Adipose tissue (tissue), 3 donors: ENCODE measurements around the gene IL2RA. TPM values are rescaled to one million over a fixed set of nuclear protein-coding genes. Genes with fewer than 3 reads are reported as not detected.
"Not testable (repeated sequence)": the region's sequence is repeated elsewhere in the genome, so short reads cannot be mapped to it uniquely, and the experiment has no call there.

ENCODE experiments used
- H3K27ac ChIP-seq: one replicate; pipeline ENCODE4 v1.5.1; 2013; ENCODE audit warnings: low read depth, low read length
- WGBS, 3 donors: extraction: QIAGEN DNeasy Blood & Tissue Kit; methylation state at CpG; one replicate each; pipeline ENCODE4 v1.1.7; 2013; 5-methylcytosine and 5-hydroxymethylcytosine counted together
- polyA plus RNA-seq, 3 donors: library from polyadenylated mRNA; stranded (reverse); fragments of 200-250 nt; gene quantifications; one replicate each; pipeline ENCODE4 v1.2.3, GENCODE V29; 2013
- donor health status: healthy with polysubstance abuse.
- donor health status: Bipolar disorder and iron deficiency.
- donor health status: healthy.

Gene IL2RA
- polyA plus RNA-seq, 3 donors, result 0.62 to 2.4 (median 0.68) TPM

DNA sequence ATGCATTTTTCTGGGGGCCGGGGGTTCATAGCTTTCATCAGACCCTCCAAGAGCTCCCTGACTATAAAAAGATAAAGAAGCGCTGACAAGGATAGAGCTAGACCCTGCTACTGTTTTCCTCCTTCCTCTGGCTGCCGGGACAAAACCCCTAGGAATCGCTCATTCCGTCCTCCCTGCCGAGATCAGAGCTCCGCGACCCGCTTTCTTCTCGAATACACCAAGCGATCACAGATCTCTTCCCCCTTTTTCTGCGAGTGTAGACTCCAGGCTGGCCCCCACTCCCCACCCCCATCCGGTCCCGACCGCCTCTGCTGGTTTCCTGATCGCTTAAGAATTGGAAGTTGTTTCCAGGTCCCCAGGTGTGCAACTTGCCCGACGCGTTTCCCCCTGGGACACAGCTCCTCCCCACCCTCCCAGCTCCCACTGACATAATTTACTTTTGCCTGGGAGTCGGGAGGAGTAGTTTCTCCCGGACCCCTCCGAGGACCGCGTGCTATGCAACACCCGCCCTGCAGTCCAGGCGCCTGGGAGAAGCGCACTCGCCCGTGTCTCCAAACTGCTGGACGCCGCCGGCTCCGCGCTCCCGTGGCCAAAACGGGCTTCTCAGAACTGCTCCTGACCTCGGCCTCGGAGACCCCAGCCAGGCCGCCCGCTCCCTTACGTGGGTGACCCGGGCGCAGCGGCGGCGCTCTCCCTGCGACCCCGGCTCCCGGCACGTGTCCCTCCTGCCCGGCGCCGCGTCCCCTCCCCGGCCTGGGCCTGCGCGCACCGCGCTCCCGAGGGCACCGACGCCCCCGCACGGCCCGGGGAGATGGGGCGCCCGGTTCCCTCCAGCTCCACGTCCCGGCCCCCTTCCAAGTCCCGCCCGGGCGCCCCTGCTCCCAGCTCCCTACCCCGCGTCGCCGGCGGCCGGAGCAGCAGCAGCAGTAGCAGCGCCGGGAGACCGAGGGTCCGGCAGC lies 85.4 kb downstream of the IL2RA start:
- WGBS, 3 donors, result 1 to 2% (median 1%) methylated on average over 50 to 82 of the region's 82 CpGs
- peak overlapping the region; percentile 74 for H3K27ac ChIP-seq

DNA sequence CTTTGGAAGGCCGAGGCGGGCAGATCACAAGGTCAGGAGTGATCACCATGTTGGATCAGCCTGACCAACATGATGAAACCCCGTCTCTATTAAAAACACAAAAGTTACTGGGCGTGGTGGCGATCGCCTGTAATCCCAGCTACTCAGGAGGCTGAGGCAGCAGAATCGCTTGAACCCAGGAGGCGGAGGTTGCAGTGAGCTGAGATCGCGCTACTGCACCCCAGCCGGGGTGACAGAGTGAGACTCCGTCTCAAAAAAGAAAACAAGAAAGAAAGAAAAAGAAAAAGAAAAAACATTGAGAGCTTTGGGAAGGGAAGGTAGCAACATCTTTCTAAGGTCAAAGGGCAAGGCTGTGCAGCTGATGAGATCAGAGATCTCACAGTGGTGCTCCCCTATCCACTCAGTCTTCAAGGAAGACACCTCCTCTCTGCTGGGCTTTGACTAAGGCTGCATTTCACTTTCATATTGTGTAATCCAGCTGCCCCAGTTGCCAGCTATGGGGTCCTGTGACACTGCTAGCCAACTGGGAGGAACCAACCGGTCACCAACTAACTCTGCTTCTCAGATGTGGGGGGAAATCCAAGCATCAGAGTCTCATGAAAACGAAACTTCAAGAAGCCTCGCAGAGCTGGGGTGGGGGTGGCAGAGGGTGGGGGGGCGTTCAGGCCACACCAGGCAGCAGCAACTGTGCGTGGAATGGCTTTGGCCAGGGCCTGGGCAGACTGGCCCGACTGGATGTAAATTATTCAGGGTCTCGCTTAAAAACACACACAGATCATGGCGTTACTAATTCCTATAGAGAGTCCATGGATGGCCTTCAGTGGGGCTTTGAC lies 86.3 kb downstream of the IL2RA start:
- no peak overlapping the region for H3K27ac ChIP-seq
- 63 to 72% (median 66%) methylated on average over 20 of the region's 20 CpGs for WGBS, 3 donors

DNA sequence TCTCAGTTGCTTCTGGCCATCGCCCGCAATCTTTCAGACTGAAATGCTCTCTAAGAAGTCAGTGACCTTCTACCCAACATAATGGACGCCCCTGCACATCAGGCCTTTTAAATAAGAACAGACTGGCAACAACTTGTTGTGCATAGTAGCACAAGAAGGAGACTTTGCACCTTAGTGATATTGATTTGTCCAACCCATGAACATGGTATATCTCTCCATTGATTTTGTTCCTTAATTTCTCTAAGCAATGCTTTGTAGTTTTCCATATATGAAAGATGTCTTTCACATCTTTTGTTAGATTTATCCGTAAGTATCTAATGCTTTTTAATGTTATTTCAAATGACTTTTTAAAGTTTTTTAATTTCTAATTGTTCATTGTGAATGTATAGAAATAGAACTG lies 89.1 kb downstream of the IL2RA start:
- H3K27ac ChIP-seq, result no peak overlapping the region

DNA sequence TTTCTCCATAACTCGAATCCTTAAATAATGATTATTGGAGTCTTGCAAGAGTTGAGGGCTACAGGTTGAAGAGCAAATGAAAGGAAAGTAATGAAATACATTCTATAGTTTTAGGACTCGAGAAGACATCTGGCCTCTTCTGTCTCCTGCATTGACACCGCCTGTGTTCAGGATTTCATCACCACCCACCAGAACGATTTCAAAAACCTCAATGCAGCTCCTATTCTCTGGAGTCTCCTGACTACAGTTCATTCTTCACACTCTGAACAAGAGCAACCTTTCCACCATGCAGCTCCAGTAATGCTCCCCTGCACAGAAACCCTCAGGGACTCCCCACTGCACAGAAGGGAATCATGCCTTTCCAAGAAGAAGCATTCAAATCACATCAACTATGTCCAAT lies 90.3 kb downstream of the IL2RA start:
- no peak overlapping the region for H3K27ac ChIP-seq
- 36 to 69% (median 36%) methylated on average over 4 of the region's 4 CpGs for WGBS, 3 donors

More for the DNA sequence above, 89.1 kb downstream of the IL2RA start:
- 72 to 98% (median 97%) methylated on average over 4 of the region's 4 CpGs for WGBS, 3 donors

DNA sequence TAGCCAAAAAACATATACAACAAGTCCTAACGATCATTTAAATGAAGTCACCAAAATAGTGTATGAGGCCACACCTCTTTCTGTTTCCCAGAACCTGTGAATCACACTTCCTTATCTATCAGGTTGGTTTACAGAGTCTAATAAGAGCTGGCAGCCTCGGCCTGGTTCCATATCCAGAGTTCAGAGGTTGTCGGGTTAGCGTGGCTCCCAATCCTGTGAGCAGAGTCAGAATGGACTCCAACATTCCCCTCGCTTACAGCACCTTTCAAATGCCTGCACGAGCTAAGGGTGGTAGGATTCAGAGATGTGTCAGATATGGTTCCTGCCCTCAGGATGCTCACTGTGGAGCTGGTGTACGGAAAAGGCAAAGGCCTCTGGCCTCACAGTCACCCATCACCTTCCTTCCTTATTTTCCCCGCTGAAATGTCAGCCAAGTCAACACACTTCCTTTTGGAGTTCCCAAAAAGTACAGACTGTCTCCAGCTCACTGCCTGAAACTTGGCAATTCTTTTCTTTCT lies 90.8 kb downstream of the IL2RA start:
- no peak overlapping the region for H3K27ac ChIP-seq
- 27 to 56% (median 50%) methylated on average over 8 of the region's 8 CpGs for WGBS, 3 donors

DNA sequence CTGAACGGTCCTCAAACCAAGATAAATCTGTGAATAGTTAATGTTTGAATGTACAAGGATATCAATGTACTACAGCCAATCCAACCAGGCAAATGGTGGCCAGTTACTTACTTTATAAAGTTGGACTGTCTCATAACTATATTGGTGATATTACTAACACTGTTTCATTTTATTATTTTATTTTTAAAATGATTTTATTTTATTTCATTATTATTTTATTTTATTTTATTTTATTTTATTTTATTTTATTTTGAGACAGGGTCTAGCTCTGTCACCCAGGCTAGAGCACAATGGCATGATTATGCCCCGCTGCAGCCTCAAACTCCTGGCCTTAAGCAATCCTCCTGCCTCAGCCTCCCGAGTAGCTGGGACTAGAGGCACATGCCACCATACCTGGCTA lies 91.6 kb downstream of the IL2RA start:
- 76 to 99% (median 93%) methylated on average over 3 of the region's 3 CpGs for WGBS, 3 donors
- H3K27ac ChIP-seq, result no peak overlapping the region

DNA sequence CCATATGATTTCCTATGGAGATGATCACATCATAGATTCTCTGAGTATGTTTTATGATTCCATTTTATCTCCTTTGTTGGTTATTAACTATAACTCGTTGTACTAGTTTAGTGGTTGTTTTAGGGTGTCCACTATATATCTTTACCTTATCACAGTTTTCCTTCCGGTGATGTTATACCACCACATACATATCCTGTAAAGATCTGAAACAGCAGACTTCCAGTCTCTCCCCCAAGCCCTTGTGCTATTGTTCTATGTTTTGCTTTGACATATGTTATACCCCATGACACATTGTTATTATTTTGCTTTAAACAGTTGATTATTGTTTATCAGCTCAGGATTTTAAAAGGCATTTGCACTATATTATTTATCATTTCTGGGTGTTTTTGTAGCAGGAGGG lies 92.1 kb downstream of the IL2RA start:
- 79 to 96% (median 89%) methylated on average over 2 of the region's 2 CpGs for WGBS, 3 donors
- H3K27ac ChIP-seq, result no peak overlapping the region

DNA sequence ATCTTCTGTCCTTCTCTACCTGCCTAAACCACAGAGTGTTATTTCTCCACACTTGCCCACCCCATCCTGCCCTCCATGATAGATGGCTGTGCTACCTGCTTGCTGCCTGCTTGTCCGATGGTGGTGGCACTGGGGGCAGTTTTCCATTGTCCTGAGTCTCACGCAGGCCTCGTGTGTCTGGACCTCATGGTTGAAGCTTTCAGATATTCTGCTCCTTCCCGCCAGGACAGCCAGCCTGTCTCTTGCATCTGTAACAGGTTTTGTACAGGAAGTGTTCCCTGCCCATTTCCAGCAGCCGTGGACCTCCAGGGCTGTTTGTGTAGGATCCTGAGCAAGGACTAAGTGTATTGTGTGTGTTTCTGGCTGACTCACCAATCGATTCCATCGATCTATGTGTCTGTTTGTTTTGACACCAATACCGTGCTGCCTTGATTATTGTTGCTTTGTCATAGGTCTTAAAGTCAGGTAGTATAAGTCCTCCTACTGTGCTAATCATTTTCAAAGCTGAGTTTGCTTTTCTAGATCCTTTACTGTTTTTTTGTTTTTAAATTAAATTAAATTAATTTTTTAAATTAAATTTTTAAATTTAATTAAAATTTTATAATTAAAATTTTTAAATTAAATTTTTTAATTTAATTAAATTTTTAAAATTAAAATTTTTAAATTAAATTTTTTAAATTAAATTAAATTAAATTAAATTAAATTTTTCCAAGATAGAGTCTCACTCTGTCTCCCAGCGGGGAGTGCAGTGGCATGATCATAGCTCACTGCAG lies 93.3 kb downstream of the IL2RA start:
- H3K27ac ChIP-seq, result no peak overlapping the region
- WGBS, 3 donors, result 62 to 95% (median 93%) methylated on average over 9 of the region's 9 CpGs

DNA sequence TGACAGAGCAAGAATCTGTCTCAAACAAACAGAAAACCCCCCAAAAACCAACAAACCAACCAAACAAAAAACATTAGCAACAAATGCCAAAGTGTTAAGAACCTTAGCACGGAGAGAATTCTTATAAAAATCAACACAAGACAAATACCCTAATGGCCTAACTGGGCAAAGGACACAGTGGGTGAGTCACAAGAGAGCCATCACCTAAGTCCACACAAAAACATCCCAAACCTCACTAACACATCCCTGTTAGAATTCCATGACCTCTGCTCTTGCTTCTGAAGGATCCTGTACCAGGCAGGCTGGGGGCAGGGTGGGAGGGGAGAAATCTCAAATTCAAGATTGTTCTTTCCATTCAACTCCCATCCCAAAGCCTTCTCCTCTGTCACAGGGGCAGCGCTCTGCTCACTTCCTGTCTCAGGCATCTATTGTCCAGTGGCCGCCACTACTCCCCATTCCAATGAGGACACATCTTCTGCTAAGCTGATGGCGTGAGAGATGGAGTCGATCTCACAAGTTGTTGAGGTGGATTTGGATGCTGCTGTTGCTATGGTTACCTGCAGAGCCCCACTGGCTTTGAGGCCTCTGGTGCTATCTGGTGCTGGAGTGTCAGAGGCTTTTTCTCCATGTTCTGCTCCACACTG lies 94.0 kb downstream of the IL2RA start:
- no peak overlapping the region for H3K27ac ChIP-seq
- 81 to 96% (median 91%) methylated on average over 5 of the region's 5 CpGs for WGBS, 3 donors

DNA sequence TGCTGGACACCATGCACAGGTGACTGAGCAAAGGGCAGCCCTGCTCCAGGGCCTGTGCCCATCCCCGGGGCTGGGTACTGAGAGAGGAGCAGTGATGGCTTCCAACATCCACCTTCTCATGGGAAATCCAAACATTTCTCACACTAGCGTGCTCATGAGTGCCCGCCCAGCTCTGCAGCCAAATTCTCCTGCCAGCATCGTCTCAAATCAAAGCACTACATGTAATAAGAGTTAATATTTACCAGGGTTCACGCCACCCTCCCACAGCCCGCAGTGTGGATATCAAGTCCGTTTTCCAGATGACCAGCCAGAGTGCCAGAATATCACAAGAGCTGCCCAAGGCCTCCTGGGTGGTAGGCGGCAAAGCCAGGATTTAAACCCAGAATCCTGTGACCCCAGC lies 96.9 kb downstream of the IL2RA start:
- WGBS, 3 donors, result 27 to 93% (median 79%) methylated on average over 8 of the region's 8 CpGs
- H3K27ac ChIP-seq, result no peak overlapping the region

DNA sequence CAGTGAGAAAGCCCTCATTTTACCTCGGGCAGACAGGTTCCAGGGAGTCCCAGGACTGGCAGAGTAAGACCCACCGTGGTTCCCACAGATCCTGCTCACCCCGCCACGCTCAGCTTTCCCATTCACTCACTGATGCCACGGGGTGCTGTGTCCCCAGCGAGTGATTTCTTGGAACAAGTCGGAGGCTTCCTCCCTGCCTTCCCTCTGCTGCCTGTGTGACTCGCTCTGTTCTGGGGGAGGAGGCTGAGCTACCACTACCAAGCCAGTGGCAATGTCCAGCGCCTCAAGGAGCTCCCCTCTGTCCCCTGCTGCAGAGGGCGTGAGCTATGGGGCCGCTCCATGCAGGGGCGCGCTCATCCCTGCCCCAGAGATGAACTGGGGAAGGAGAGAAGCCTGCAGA lies 97.4 kb downstream of the IL2RA start:
- no peak overlapping the region for H3K27ac ChIP-seq
- WGBS, 3 donors, result 90 to 96% (median 94%) methylated on average over 13 of the region's 13 CpGs

DNA sequence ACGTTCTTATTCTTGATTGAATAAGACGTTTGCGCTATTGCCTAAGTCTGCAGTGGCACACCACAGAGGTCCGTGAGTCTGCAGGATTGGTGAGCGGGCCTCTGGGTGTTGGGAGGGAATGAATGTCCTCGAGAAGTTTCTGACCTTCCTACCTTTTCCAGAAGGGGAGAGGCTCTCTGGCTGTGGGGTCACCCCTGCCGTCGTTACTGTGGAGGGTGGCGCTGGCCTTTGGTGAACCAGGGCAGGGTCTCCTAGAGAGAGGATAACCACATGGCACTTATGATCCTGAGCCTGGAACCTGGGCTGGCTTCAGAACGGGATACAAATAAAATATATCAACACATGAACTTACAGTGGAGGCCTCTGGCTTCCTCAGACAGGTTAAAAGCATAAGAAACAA lies 98.6 kb downstream of the IL2RA start:
- H3K27ac ChIP-seq, result no peak overlapping the region
- WGBS, 3 donors, result 82 to 91% (median 84%) methylated on average over 10 of the region's 10 CpGs

DNA sequence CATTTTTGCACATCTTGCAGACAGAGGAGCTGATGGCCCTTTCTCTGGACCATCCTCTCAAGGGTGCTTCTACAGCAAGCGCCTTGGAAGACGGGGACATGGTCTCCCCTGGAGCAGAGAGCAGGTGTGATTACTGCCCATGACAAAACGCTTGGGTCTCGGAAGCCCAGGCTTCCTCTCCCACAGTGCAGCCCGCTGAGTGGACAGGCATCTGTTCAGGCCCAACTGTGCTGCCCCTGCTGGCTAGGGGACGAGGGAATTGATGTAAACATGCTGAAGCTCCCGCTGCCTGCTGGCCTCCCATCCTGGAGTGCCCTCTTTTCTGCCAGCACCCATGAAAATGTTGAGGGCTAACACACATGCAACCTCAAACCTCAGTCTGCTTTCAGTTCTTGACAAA lies 99.1 kb downstream of the IL2RA start:
- 87 to 94% (median 88%) methylated on average over 7 of the region's 7 CpGs for WGBS, 3 donors
- no peak overlapping the region for H3K27ac ChIP-seq

DNA sequence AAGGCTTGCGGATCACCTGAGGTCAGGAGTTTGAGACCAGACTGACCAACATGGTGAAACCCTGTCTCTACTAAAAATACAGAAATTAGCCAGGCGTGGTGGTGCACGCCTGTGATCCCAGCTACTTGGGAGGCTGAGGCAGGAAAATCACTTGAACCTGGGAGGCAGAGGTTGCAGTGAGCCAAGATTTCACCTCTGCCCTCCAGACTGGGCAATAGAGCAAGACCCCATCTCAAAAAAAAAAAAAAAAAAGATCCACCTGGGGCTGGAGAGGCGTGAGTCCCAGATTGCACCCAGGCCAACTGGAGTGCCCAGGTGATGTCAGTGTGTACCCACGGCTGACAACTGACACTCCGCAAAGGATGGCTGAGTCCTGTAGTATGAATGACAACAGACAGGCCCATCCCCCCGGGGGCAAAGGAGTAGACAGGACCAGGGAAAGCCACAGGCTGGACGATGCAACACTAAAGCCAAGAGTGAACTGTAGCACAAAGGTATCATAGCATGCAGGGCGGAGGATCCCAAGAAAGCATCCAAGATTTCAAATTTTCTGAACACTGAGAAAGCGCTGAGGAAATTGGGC lies 99.7 kb downstream of the IL2RA start:
- not testable (repeated sequence) for H3K27ac ChIP-seq
- WGBS, 3 donors, result 94 to 97% (median 97%) methylated on average over 10 of the region's 10 CpGs

DNA sequence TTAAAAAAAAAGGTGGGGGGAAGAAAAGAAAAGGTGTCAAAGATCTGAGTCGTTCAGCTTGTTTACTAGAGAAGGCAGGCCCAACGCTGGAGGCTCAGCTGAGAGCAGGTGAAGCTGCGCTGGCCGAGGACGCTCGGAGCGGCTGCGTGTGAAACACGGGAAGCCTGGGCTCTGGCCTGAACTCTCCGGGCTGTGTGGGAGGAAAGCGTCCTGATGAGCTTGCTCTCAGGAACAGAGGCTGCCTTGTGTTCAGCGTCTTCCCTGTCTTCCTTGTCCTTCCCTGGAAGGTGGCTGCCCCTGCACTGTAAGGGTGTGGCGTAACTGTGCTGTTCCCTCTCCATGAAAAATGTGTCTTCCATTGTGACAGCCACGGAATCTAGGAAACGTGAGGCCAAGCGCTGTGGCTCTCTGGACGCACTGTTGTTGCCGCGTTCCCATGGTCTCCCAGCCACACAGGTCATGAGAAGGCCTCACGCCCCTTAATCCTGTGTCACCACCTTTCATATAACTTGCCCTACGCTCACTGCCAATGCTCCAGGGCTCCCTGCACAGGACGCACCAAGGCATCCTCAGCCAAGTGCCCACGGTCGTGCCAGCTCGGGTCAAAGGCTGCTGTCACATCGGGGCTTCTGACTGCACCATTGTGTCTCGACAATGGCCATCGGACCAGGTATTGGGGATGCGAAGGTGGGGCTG lies 100.6 kb downstream of the IL2RA start:
- H3K27ac ChIP-seq, result no peak overlapping the region
- 89 to 95% (median 94%) methylated on average over 28 to 29 of the region's 29 CpGs for WGBS, 3 donors

DNA sequence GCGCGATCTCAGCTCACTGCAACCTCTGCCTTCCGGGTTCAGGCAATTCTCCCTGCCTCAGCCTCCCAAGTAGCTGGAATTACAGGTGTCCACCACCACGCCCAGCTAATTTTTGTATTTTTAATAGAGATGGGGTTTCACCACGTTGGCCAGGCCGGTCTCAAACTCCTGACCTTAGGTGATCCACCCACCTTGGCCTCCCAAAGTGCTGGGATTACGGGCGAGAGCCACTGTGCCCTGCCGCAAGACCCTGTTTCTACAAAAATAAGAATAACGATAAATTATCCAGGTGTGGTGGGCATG lies 101.2 kb downstream of the IL2RA start:
- WGBS, 3 donors, result 95 to 96% (median 96%) methylated on average over 10 of the region's 10 CpGs
- H3K27ac ChIP-seq, result not testable (repeated sequence)
